CD14-positive monocyte (primary cell): ENCODE measurements around the gene LLGL2. TPM values are rescaled to one million over a fixed set of nuclear protein-coding genes. Genes with fewer than 3 reads are reported as not detected.

ENCODE experiments used
- DNase-seq, 3 donors: peaks; one replicate each; pipeline ENCODE4 v3.0.0-alpha.2; 2011 to 2022
- H2AFZ ChIP-seq: 2 replicates; pipeline ENCODE4 v1.6.0; 2012; ENCODE audit warnings: mild to moderate bottlenecking, low read depth, low read length, inconsistent platforms; ENCODE audit not compliant: insufficient read depth, poor library complexity, severe bottlenecking
- H3K27ac ChIP-seq, 2 donors: 1 replicate in 1 of 2; 2 replicates in 1 of 2; pipeline ENCODE4 v1.5.1; 2012 to 2013; ENCODE audit warnings: low read length in 2 of 2, control low read depth in 1 of 2, inconsistent platforms in 1 of 2, low read depth in 1 of 2, mild to moderate bottlenecking in 1 of 2
- H3K27me3 ChIP-seq, 2 donors: one replicate each; pipeline versions ENCODE4 v1.6.0 to v1.6.1; 2011 to 2013; ENCODE audit warnings: low read length in 2 of 2; ENCODE audit not compliant: control insufficient read depth in 2 of 2, insufficient read depth in 2 of 2
- H3K36me3 ChIP-seq, 2 donors: replicated peaks in 1 of 2; 1 replicate in 1 of 2; 2 replicates in 1 of 2; pipeline versions ENCODE4 v1.5.1 to v1.6.1; 2012 to 2013; ENCODE audit warnings: low read length in 2 of 2, control low read depth in 1 of 2, inconsistent platforms in 1 of 2, mild to moderate bottlenecking in 1 of 2; ENCODE audit not compliant: insufficient read depth in 2 of 2, control insufficient read depth in 1 of 2
- H3K4me1 ChIP-seq, 2 donors: 1 replicate in 1 of 2; 2 replicates in 1 of 2; pipeline versions ENCODE4 v1.5.1 to v1.6.1; 2012 to 2013; ENCODE audit warnings: low read length in 2 of 2, control low read depth in 1 of 2, inconsistent platforms in 1 of 2, mild to moderate bottlenecking in 1 of 2, moderate library complexity in 1 of 2; ENCODE audit not compliant: insufficient read depth in 2 of 2, control insufficient read depth in 1 of 2
- H3K4me2 ChIP-seq: replicated peaks from 2 replicates; pipeline ENCODE3; 2012; ENCODE audit warnings: low read length, moderate library complexity, mild to moderate bottlenecking; ENCODE audit not compliant: poor library complexity, severe bottlenecking; ENCODE audit errors: extremely low read depth
- H3K4me3 ChIP-seq, 3 experiments: fragments of 200-600 bp in 1 of 3; sonication (generic) in 1 of 3; replicated peaks in 1 of 3; 1 replicate in 2 of 3; 2 replicates in 1 of 3; pipeline ENCODE4 v1.5.1; 2011 to 2013; ENCODE audit warnings: low read length in 3 of 3, mild to moderate bottlenecking in 3 of 3, control low read depth in 2 of 3, low read depth in 2 of 3, inconsistent platforms in 1 of 3, moderate library complexity in 1 of 3
- H3K79me2 ChIP-seq: 2 replicates; pipeline ENCODE4 v1.6.0; 2012; ENCODE audit warnings: mild to moderate bottlenecking, control low read depth, inconsistent platforms, low read length, moderate library complexity; ENCODE audit not compliant: insufficient read depth
- H3K9ac ChIP-seq: 2 replicates; pipeline ENCODE4 v1.6.0; 2017; ENCODE audit warnings: low read length, mild to moderate bottlenecking; ENCODE audit not compliant: insufficient read depth, poor library complexity, severe bottlenecking
- H3K9me3 ChIP-seq, 2 donors: replicated peaks in 1 of 2; 1 replicate in 1 of 2; 2 replicates in 1 of 2; pipeline versions ENCODE4 v1.5.1 to v1.6.1; 2012 to 2013; ENCODE audit warnings: low read length in 2 of 2, control low read depth in 1 of 2; ENCODE audit not compliant: control insufficient read depth in 1 of 2, insufficient read depth in 1 of 2
- H4K20me1 ChIP-seq: 2 replicates; pipeline ENCODE4 v1.6.0; 2012; ENCODE audit warnings: mild to moderate bottlenecking, low read length, control low read depth, moderate library complexity; ENCODE audit not compliant: insufficient read depth
- H3K27ac Mint-ChIP-seq, 7 donors: one replicate each; pipeline ENCODE4 v1.8.0; 2020; ENCODE audit warnings: mild to moderate bottlenecking in 7 of 7, mixed read lengths in 7 of 7, moderate library complexity in 6 of 7, inconsistent platforms in 2 of 7
- H3K27me3 Mint-ChIP-seq, 3 donors: one replicate each; pipeline ENCODE4 v1.8.0; 2021 to 2022; ENCODE audit warnings: low read depth in 3 of 3, mild to moderate bottlenecking in 3 of 3, mixed read lengths in 3 of 3, moderate library complexity in 3 of 3, inconsistent platforms in 1 of 3
- H3K36me3 Mint-ChIP-seq, 2 donors: one replicate each; pipeline ENCODE4 v1.8.0; 2020; ENCODE audit warnings: mixed read lengths in 2 of 2, inconsistent platforms in 1 of 2, mild to moderate bottlenecking in 1 of 2
- H3K4me1 Mint-ChIP-seq: one replicate; pipeline ENCODE4 v1.8.0; 2020; ENCODE audit warnings: mild to moderate bottlenecking, mixed read lengths
- H3K4me3 Mint-ChIP-seq, 2 donors: one replicate each; pipeline ENCODE4 v1.8.0; 2020; ENCODE audit warnings: mild to moderate bottlenecking in 2 of 2, mixed read lengths in 2 of 2, moderate library complexity in 1 of 2
- H3K9me3 Mint-ChIP-seq, 7 donors: one replicate each; pipeline ENCODE4 v1.8.0; 2020 to 2022; ENCODE audit warnings: mixed read lengths in 7 of 7, mild to moderate bottlenecking in 6 of 7, moderate library complexity in 6 of 7, inconsistent platforms in 2 of 7
- WGBS: methylation state at CpG from one replicate; pipeline ENCODE4 v1.1.5; 2013; ENCODE audit warnings: missing lambda C conversion rate; ENCODE audit not compliant: insufficient coverage; 5-methylcytosine and 5-hydroxymethylcytosine counted together
- intact Hi-C, 2 donors: fragments of 100-400 bp; cut with micrococcal nuclease; formaldehyde crosslinking; loops; one replicate each; pipeline versions ENCODE4 v1.15.0 to v1.15.1; 2023
- polyA plus RNA-seq, 3 donors: library from polyadenylated mRNA; depleted of rRNA in 1 of 3; unstranded in 2 of 3; stranded (reverse) in 1 of 3; fragments of 300-500 nt in 2 of 3; fragments of >200 nt in 1 of 3; fragmentation: Illumina TruSeq in 2 of 3; gene quantifications; 1 replicate in 2 of 3; 2 replicates in 1 of 3; pipeline ENCODE4 v1.2.3, GENCODE V29; 2012 to 2021
- TF ChIP-seq, protein P1 (sequence below): fragments of 200-600 bp; IDR thresholded peaks from one replicate; pipeline ENCODE4 v1.8.0; 2022; ENCODE audit warnings: antibody characterized with exemption, mild to moderate bottlenecking

LLGL2 gene
- polyA plus RNA-seq, 3 donors = 4.8 to 7.5 (median 5.5) TPM

DNA sequence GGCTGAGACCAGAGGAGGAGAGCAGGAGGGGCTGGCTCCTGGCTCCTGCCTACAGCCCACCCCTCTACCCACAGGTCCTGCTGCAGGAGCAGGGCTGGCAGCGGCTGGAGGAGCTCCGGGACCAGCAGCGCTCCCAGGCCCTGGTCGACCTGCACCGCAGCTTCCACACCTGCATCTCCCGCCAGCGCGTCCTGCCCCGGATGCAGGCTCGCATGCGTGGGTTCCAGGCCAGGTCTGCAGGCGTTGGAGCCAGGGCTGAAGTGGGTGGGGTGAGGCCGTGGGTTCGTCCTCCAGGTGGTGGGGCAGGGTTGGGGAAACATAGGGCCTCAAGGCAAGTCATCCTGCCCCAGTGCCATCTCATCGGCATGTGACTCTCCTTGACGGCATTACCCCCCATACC is 80.3 kb downstream of the LLGL2 start:
- Histone ChIP-seq H3K4me2 (no peak overlapping the region), H3K36me3 (peaks cover 24 to 32% of the 10 kb centered on the region in 2 donors), H3K27ac (no peak overlapping the region), H2AFZ (no peak overlapping the region), H3K79me2 (no peaks in the 10 kb centered on the region), H3K27me3 (no peaks in the 10 kb centered on the region), H3K9me3 (no peaks in the 10 kb centered on the region), H3K4me3 (no peak overlapping the region), H3K9ac (no peak overlapping the region), H4K20me1 (peaks cover 9% of the 10 kb centered on the region), H3K4me1 (no peaks in the 10 kb centered on the region)
- peaks cover 4% of the 10 kb centered on the region for H3K4me1 Mint-ChIP-seq
- 89% methylated on average over 14 of the region's 16 CpGs for WGBS
- TF ChIP-seq, protein P1, sequence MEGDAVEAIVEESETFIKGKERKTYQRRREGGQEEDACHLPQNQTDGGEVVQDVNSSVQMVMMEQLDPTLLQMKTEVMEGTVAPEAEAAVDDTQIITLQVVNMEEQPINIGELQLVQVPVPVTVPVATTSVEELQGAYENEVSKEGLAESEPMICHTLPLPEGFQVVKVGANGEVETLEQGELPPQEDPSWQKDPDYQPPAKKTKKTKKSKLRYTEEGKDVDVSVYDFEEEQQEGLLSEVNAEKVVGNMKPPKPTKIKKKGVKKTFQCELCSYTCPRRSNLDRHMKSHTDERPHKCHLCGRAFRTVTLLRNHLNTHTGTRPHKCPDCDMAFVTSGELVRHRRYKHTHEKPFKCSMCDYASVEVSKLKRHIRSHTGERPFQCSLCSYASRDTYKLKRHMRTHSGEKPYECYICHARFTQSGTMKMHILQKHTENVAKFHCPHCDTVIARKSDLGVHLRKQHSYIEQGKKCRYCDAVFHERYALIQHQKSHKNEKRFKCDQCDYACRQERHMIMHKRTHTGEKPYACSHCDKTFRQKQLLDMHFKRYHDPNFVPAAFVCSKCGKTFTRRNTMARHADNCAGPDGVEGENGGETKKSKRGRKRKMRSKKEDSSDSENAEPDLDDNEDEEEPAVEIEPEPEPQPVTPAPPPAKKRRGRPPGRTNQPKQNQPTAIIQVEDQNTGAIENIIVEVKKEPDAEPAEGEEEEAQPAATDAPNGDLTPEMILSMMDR = no peak
- no peak for DNase-seq
- peaks cover 18 to 43% of the 10 kb centered on the region in 2 donors for H3K36me3 Mint-ChIP-seq
- peaks cover 0 to 2% (median 0%) of the 10 kb centered on the region in 3 donors for H3K27me3 Mint-ChIP-seq
- H3K4me3 Mint-ChIP-seq = no peak overlapping the region
- intact Hi-C loops = no loop called here
- H3K9me3 Mint-ChIP-seq = no peaks in the 10 kb centered on the region
- no peak overlapping the region for H3K27ac Mint-ChIP-seq

DNA sequence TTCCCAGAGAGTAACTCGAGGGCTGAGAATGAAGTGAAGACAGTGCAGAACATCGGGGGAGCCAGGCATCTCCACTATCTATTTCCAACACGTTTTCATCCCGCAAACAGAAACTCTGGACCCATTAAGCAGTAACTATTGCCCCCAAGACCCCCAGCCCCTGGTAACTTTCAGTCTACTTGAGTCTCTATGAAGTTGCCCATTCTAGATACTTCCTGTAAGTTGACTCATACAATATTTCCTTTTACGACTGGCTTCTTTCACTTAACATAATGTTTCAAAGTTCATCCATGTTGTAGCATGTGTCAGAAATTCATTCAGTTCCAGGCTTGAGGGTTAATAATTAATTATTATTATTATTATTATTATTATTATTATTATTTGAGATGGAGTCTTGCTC is 81.6 kb downstream of the LLGL2 start:
- no peak overlapping the region for H3K9ac ChIP-seq
- no peak overlapping the region for H3K27ac ChIP-seq

More for the DNA sequence above, 81.6 kb downstream of the LLGL2 start:
- peaks cover 31 to 34% of the 10 kb centered on the region in 2 donors for H3K36me3 ChIP-seq
- no peaks in the 10 kb centered on the region for H4K20me1 ChIP-seq
- WGBS = 89% methylated on average over 4 of the region's 5 CpGs
- Mint-ChIP-seq H3K27ac (peak overlapping the region in 1 of 7 donors; percentile 30), H3K9me3 (no peaks in the 10 kb centered on the region), H3K4me1 (peaks cover 4% of the 10 kb centered on the region), H3K36me3 (peaks cover 25 to 45% of the 10 kb centered on the region in 2 donors), H3K27me3 (peaks cover 0 to 2% (median 0%) of the 10 kb centered on the region in 3 donors), H3K4me3 (no peak overlapping the region)
- no peaks in the 10 kb centered on the region for H3K27me3 ChIP-seq
- TF ChIP-seq, protein P1 = no peak
- no peaks in the 10 kb centered on the region for H3K79me2 ChIP-seq
- H3K4me2 ChIP-seq = no peak overlapping the region
- H2AFZ ChIP-seq = no peak overlapping the region
- H3K4me3 ChIP-seq = no peak overlapping the region
- no peaks in the 10 kb centered on the region for H3K4me1 ChIP-seq
- no peaks in the 10 kb centered on the region for H3K9me3 ChIP-seq
- no peak for DNase-seq
- intact Hi-C loops = no loop called here
